ENCODE results near the gene RERG. TPM values are rescaled to one million over a fixed set of nuclear protein-coding genes. Genes with fewer than 3 reads are reported as not detected.

The RERG gene
- polyA plus RNA-seq, 1 experiment: not detected

GRCh38 chr12:15183821-15184220 lies 37.4 kb downstream of the RERG start:
- Histone ChIP-seq H3K36me3 (ENCODE audit: control insufficient read depth, insufficient read depth, low read length) (no peaks in the 10 kb centered on the region), H3K27me3 (ENCODE audit: control insufficient read depth, insufficient read depth, low read length) (no peaks in the 10 kb centered on the region), H3K4me3 (ENCODE audit: low read depth, low read length) (no peak overlapping the region)
- ChIA-PET POLR2A (no interaction called here), CTCF (interaction anchor here (1.5 kb wide), 1 partner anchor 46 kb away, joined by 3 read pairs; no protein-coding TSS in a partner anchor)
- TF ChIP-seq, protein P1, sequence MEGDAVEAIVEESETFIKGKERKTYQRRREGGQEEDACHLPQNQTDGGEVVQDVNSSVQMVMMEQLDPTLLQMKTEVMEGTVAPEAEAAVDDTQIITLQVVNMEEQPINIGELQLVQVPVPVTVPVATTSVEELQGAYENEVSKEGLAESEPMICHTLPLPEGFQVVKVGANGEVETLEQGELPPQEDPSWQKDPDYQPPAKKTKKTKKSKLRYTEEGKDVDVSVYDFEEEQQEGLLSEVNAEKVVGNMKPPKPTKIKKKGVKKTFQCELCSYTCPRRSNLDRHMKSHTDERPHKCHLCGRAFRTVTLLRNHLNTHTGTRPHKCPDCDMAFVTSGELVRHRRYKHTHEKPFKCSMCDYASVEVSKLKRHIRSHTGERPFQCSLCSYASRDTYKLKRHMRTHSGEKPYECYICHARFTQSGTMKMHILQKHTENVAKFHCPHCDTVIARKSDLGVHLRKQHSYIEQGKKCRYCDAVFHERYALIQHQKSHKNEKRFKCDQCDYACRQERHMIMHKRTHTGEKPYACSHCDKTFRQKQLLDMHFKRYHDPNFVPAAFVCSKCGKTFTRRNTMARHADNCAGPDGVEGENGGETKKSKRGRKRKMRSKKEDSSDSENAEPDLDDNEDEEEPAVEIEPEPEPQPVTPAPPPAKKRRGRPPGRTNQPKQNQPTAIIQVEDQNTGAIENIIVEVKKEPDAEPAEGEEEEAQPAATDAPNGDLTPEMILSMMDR (IDR thresholded peaks at IDR 0.05; ENCODE audit: insufficient read depth, low read depth, low read length): no peak
- DNase-seq (ENCODE audit: low read depth): no peak

GRCh38 chr12:15181017-15181683 lies 40.1 kb downstream of the RERG start:
- Histone ChIP-seq H3K4me3 (ENCODE audit: low read depth, low read length) (no peak overlapping the region), H3K36me3 (ENCODE audit: control insufficient read depth, insufficient read depth, low read length) (no peaks in the 10 kb centered on the region), H3K27me3 (ENCODE audit: control insufficient read depth, insufficient read depth, low read length) (no peaks in the 10 kb centered on the region)
- POLR2A ChIA-PET: no interaction called here
- no peak for DNase-seq (ENCODE audit: low read depth)
- TF ChIP-seq, protein P1 (IDR thresholded peaks at IDR 0.05; ENCODE audit: insufficient read depth, low read depth, low read length): no peak
- CTCF ChIA-PET: interaction anchor here (1.8 kb wide), 1 partner anchor 40 kb away, joined by 3 read pairs; the partner anchor contains the start of gene RERG

DNA sequence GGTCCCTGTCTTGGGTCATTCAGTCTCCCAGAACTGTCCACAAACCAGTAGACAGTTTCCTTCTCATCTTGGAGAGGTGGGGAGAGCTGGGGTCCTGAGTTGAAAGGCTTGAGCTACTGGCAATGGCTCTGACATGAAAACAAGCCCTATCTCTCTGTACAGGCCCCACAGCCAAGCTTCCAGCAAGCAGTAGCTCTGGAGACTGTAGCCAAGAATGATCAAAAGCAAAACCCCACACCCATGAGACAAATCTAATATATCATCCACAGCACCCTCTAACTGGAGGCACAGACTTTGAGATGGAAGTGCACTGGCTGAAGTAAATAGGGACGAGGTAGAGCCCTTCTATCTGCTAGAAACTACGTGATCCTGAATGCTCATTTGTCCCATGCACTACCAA lies 40.9 kb downstream of the RERG start:
- no peaks in the 10 kb centered on the region for H3K27me3 ChIP-seq (ENCODE audit: control insufficient read depth, insufficient read depth, low read length)
- no peak overlapping the region for H3K4me3 ChIP-seq (ENCODE audit: low read depth, low read length)
- POLR2A ChIA-PET: no interaction called here
- no peaks in the 10 kb centered on the region for H3K36me3 ChIP-seq (ENCODE audit: control insufficient read depth, insufficient read depth, low read length)
- no peak for DNase-seq (ENCODE audit: low read depth)
- TF ChIP-seq, protein P1 (IDR thresholded peaks at IDR 0.05; ENCODE audit: insufficient read depth, low read depth, low read length): no peak
- CTCF ChIA-PET: interaction anchor here (1.8 kb wide), 1 partner anchor 41 kb away, joined by 3 read pairs; the partner anchor contains the start of gene RERG

DNA sequence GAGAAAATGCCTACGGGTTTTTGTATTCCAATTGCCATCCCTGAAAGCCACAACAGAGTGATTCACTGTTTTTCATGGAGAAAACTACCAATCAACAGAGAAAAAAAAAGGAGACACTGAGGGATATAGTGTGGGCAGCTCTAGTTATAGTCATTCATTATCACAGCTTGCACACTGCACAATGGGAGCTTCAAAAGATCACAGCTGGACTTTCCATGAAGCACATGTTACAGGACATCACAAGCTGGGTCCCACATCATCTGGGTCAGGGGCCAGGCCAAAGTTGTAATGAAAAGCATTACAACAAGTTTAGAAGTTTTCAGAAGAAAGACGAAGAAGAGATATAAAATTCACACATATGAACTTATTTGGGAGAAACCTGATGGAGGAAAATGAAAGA lies 41.5 kb downstream of the RERG start:
- Histone ChIP-seq H3K36me3 (ENCODE audit: control insufficient read depth, insufficient read depth, low read length) (no peaks in the 10 kb centered on the region), H3K27me3 (ENCODE audit: control insufficient read depth, insufficient read depth, low read length) (no peaks in the 10 kb centered on the region), H3K4me3 (ENCODE audit: low read depth, low read length) (no peak overlapping the region)
- CTCF ChIA-PET: interaction anchor here (1.8 kb wide), 1 partner anchor 41 kb away, joined by 3 read pairs; the partner anchor contains the start of gene RERG
- no peak for DNase-seq (ENCODE audit: low read depth)
- TF ChIP-seq, protein P1 (IDR thresholded peaks at IDR 0.05; ENCODE audit: insufficient read depth, low read depth, low read length): no peak
- POLR2A ChIA-PET: no interaction called here

- Histone ChIP-seq H3K36me3 (ENCODE audit: control insufficient read depth, insufficient read depth, low read length) (no peaks in the 10 kb centered on the region), H3K27me3 (ENCODE audit: control insufficient read depth, insufficient read depth, low read length) (no peaks in the 10 kb centered on the region), H3K4me3 (ENCODE audit: low read depth, low read length) (no peak overlapping the region)
- POLR2A ChIA-PET: no interaction called here
- no peak for DNase-seq (ENCODE audit: low read depth)
- CTCF ChIA-PET: no interaction called here
- TF ChIP-seq, protein P1 (IDR thresholded peaks at IDR 0.05; ENCODE audit: insufficient read depth, low read depth, low read length): no peak
Observed at GRCh38 chr12:15173142-15173541, 48.1 kb downstream of the RERG start.
